ENCODE measurements around the gene ALPK3. TPM values are rescaled to one million over a fixed set of nuclear protein-coding genes. Genes with fewer than 3 reads are reported as not detected.
"Not testable (repeated sequence)": the region's sequence is repeated elsewhere in the genome, so short reads cannot be mapped to it uniquely, and the experiment has no call there.

Gene ALPK3
- total RNA-seq, 1 donor from 2014 or later = 14.0 TPM

GRCh38 chr15:84874981-84875699 lies 58.0 kb downstream of the ALPK3 start:
- Histone ChIP-seq H3K27me3 (ENCODE audit: low read depth) (no peaks in the 10 kb centered on the region), H3K4me1 (no peaks in the 10 kb centered on the region), H3K9me3 (no peaks in the 10 kb centered on the region), H3K36me3 (no peaks in the 10 kb centered on the region), H3K27ac (no peak overlapping the region), H3K4me3 (no peak overlapping the region)
- ATAC-seq (no peak), DNase-seq (no peak)
- TF ChIP-seq CTCF (IDR thresholded peaks at IDR 0.05) = no peak
- intact Hi-C loops (cut with DNase I) = no loop called here

- DNase-seq = no peak
- Histone ChIP-seq H3K4me1 (no peaks in the 10 kb centered on the region), H3K9me3 (no peaks in the 10 kb centered on the region), H3K27ac (no peak overlapping the region), H3K27me3 (ENCODE audit: low read depth) (no peaks in the 10 kb centered on the region), H3K36me3 (no peaks in the 10 kb centered on the region), H3K4me3 (no peak overlapping the region)
- intact Hi-C loops (cut with DNase I) = no loop called here
- ATAC-seq = no peak
- TF ChIP-seq CTCF (IDR thresholded peaks at IDR 0.05) = no peak
Measured at GRCh38 chr15:84876269-84876668, 59.1 kb downstream of the ALPK3 start.

- H3K27ac ChIP-seq; H3K4me3 ChIP-seq; ATAC-seq; H3K36me3 ChIP-seq; DNase-seq; intact Hi-C loops (cut with DNase I); H3K4me1 ChIP-seq; H3K27me3 ChIP-seq (ENCODE audit: low read depth); H3K9me3 ChIP-seq: not testable (repeated sequence)
Measured at GRCh38 chr15:84877701-84878100, 60.5 kb downstream of the ALPK3 start.

- Histone ChIP-seq H3K4me3 (no peak overlapping the region), H3K27me3 (ENCODE audit: low read depth) (no peaks in the 10 kb centered on the region), H3K27ac (no peak overlapping the region), H3K36me3 (no peaks in the 10 kb centered on the region), H3K4me1 (no peaks in the 10 kb centered on the region), H3K9me3 (no peaks in the 10 kb centered on the region)
- intact Hi-C loops (cut with DNase I) = no loop called here
- peak; percentile 87 to 91 for ATAC-seq
- peak; percentile 74 for TF ChIP-seq CTCF (IDR thresholded peaks at IDR 0.05)
- peak; percentile 78 for DNase-seq
Measured at GRCh38 chr15:84878504-84878903, 61.3 kb downstream of the ALPK3 start.

- H3K4me1 ChIP-seq = no peaks in the 10 kb centered on the region
- H3K9me3 ChIP-seq = no peaks in the 10 kb centered on the region
- intact Hi-C loops (cut with DNase I) = no loop called here
- DNase-seq (no peak), ATAC-seq (no peak)
- H3K27ac ChIP-seq = no peak overlapping the region
- H3K27me3 ChIP-seq (ENCODE audit: low read depth) = no peaks in the 10 kb centered on the region
- H3K4me3 ChIP-seq = no peak overlapping the region
- no peak for TF ChIP-seq CTCF (IDR thresholded peaks at IDR 0.05)
- H3K36me3 ChIP-seq = no peaks in the 10 kb centered on the region
Measured at GRCh38 chr15:84879088-84879780, 62.1 kb downstream of the ALPK3 start.

- Histone ChIP-seq H3K27ac (no peak overlapping the region), H3K36me3 (no peaks in the 10 kb centered on the region), H3K4me1 (no peaks in the 10 kb centered on the region), H3K4me3 (no peak overlapping the region), H3K9me3 (no peaks in the 10 kb centered on the region), H3K27me3 (ENCODE audit: low read depth) (no peaks in the 10 kb centered on the region)
- DNase-seq (no peak), ATAC-seq (no peak)
- no peak for TF ChIP-seq CTCF (IDR thresholded peaks at IDR 0.05)
- intact Hi-C loops (cut with DNase I) = no loop called here
Measured at GRCh38 chr15:84880007-84880406, 62.9 kb downstream of the ALPK3 start.

Data from lower lobe of right lung (tissue), 2 donors.